ENCODE data around the gene CFAP210. TPM values are rescaled to one million over a fixed set of nuclear protein-coding genes. Genes with fewer than 3 reads are reported as not detected.
"Not testable (repeated sequence)": the region's sequence is repeated elsewhere in the genome, so short reads cannot be mapped to it uniquely, and the experiment has no call there.

Gene CFAP210
- total RNA-seq, 2 donors from 2014 or later = 0.70 to 1.9 TPM

DNA sequence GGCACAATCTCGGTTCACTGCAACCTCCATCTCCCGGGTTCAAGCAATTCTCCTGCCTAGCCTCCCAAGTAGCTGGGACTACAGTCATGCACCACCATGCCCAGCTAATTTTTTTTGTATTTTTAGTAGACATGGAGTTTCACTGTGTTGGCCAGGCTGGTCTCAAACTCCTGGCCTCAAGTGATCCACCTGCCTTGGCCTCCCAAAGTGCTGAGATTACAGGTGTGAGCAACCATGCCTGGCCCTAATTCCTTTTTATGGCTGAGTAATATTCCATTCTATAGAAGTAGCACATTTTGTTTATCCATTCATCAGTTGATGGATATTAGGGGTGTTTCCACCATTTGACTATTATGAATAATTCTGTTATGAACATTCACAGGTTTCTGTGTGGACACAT lies 9.5 kb downstream of the CFAP210 start:
- not testable (repeated sequence) for DNase-seq; H3K4me3 ChIP-seq (ENCODE audit: low read length); H3K4me3 Mint-ChIP-seq; H3K9ac ChIP-seq (ENCODE audit: extremely low read depth, low read length, poor library complexity, severe bottlenecking); H3K9me3 ChIP-seq (ENCODE audit: control insufficient read depth, low read length); H3K27ac ChIP-seq (ENCODE audit: low read depth, low read length); H3K36me3 Mint-ChIP-seq (ENCODE audit: low read depth); H3K4me1 Mint-ChIP-seq; H3K27me3 ChIP-seq (ENCODE audit: control insufficient read depth, insufficient read depth, low read length, poor library complexity, severe bottlenecking); H3K4me1 ChIP-seq (ENCODE audit: control insufficient read depth, insufficient read depth, low read length); H3K27ac Mint-ChIP-seq; H3K27me3 Mint-ChIP-seq (ENCODE audit: insufficient read depth); H3K36me3 ChIP-seq (ENCODE audit: control insufficient read depth, insufficient read depth, low read length)
- 90% methylated on average over 2 of the region's 2 CpGs for WGBS, 2 experiments (ENCODE audit: insufficient coverage in 1 of 2, insufficient read length in 1 of 2)
- H3K9me3 Mint-ChIP-seq = peaks cover 24% of the 10 kb centered on the region

GRCh38 chr2:169684135-169684565 lies 10.1 kb downstream of the CFAP210 start:
- 75 to 77% methylated on average over 2 to 3 of the region's 3 CpGs for WGBS, 2 experiments (ENCODE audit: insufficient coverage in 1 of 2, insufficient read length in 1 of 2)

DNA sequence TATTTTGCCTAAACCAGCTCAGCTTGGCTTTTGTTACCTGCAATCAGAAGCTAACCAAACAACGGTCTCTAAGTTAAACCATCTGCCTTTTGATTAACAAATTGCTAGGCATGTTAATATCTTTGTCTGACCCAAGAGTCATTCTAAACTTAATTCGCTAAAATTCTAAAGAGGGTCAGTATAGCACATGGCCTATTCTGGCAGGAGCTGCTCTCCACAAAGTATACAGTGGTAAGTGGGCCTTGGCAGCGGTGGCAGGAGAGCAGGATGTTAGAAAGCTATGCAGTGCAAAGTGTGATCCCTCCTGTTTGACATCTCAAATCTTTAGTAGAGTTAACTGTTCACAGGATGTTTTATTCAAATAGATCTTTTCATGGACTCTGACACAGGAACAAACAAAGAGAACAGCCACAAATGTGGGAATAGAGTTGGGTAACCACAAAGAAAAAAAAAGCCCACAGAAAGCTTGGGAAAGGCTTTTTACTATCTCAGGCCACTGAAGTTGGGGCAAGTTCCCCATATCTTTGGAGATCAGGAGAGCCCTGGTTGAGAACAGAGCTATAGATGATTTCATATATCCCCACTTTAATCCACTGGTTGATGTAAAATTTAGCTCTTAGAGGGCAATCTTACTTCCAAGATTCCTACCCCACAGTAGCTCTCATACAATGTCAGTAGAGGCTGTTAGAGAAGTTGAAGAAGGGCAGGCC lies 10.6 kb downstream of the CFAP210 start:
- no peak overlapping the region for H3K9ac ChIP-seq (ENCODE audit: extremely low read depth, low read length, poor library complexity, severe bottlenecking)
- H3K4me3 Mint-ChIP-seq = no peak overlapping the region
- H3K4me1 Mint-ChIP-seq = no peaks in the 10 kb centered on the region
- H3K4me3 ChIP-seq (ENCODE audit: low read length) = no peak overlapping the region
- DNase-seq = no peak
- no peaks in the 10 kb centered on the region for H3K4me1 ChIP-seq (ENCODE audit: control insufficient read depth, insufficient read depth, low read length)
- H3K36me3 Mint-ChIP-seq (ENCODE audit: low read depth) = peaks cover 5% of the 10 kb centered on the region
- WGBS, 2 experiments (ENCODE audit: insufficient coverage in 1 of 2, insufficient read length in 1 of 2) = 79 to 100% methylated on average over 1 to 3 of the region's 3 CpGs
- peaks cover 16% of the 10 kb centered on the region for H3K9me3 Mint-ChIP-seq
- no peak for TF ChIP-seq CTCF (conservative IDR thresholded peaks at IDR 0.05)
- H3K27me3 ChIP-seq (ENCODE audit: control insufficient read depth, insufficient read depth, low read length, poor library complexity, severe bottlenecking) = no peaks in the 10 kb centered on the region
- H3K27ac Mint-ChIP-seq = no peak overlapping the region
- H3K27ac ChIP-seq (ENCODE audit: low read depth, low read length) = no peak overlapping the region
- no peaks in the 10 kb centered on the region for H3K36me3 ChIP-seq (ENCODE audit: control insufficient read depth, insufficient read depth, low read length)
- H3K9me3 ChIP-seq (ENCODE audit: control insufficient read depth, low read length) = peaks cover 6% of the 10 kb centered on the region
- H3K27me3 Mint-ChIP-seq (ENCODE audit: insufficient read depth) = no peaks in the 10 kb centered on the region

More at GRCh38 chr2:169684135-169684565, 10.1 kb downstream of the CFAP210 start:
- DNase-seq = no peak
- Histone ChIP-seq H3K27ac (ENCODE audit: low read depth, low read length) (no peak overlapping the region), H3K9ac (ENCODE audit: extremely low read depth, low read length, poor library complexity, severe bottlenecking) (no peak overlapping the region), H3K9me3 (ENCODE audit: control insufficient read depth, low read length) (peaks cover 6% of the 10 kb centered on the region), H3K4me1 (ENCODE audit: control insufficient read depth, insufficient read depth, low read length) (no peaks in the 10 kb centered on the region), H3K36me3 (ENCODE audit: control insufficient read depth, insufficient read depth, low read length) (no peaks in the 10 kb centered on the region), H3K4me3 (ENCODE audit: low read length) (no peak overlapping the region), H3K27me3 (ENCODE audit: control insufficient read depth, insufficient read depth, low read length, poor library complexity, severe bottlenecking) (no peaks in the 10 kb centered on the region)
- H3K27ac Mint-ChIP-seq = no peak overlapping the region
- H3K4me3 Mint-ChIP-seq = no peak overlapping the region
- peaks cover 9% of the 10 kb centered on the region for H3K36me3 Mint-ChIP-seq (ENCODE audit: low read depth)
- H3K4me1 Mint-ChIP-seq = no peaks in the 10 kb centered on the region
- peaks cover 20% of the 10 kb centered on the region for H3K9me3 Mint-ChIP-seq
- TF ChIP-seq CTCF (conservative IDR thresholded peaks at IDR 0.05) = no peak
- H3K27me3 Mint-ChIP-seq (ENCODE audit: insufficient read depth) = no peaks in the 10 kb centered on the region

Measured in endodermal cell (in vitro differentiated cells).